IMR-90 (cell line): ENCODE results near the gene TMEM130. TPM values are rescaled to one million over a fixed set of nuclear protein-coding genes. Genes with fewer than 3 reads are reported as not detected.

ENCODE experiments used
- ATAC-seq: fragments of 200-7000 bp; cut with Tn5 transposase; 2 replicates; pipeline ENCODE4 v1.9.1; 2020; ENCODE audit warnings: low read depth, mild to moderate bottlenecking, moderate library complexity
- BruUV-seq: library from RNA; stranded (reverse); fragments of 400-500 nt; replicated peaks from 2 replicates; lab custom pipeline; 2021; lab: Mats Ljungman, UMichigan
- CTCF ChIA-PET: fragments of 300-600 bp; formaldehyde crosslinking; extraction: SDS; loops from one replicate; lab custom pipeline; 2021; ENCODE audit warnings: antibody characterized with exemption; lab: Yijun Ruan, JAX
- POLR2A ChIA-PET: fragments of 300-600 bp; sonication (Branson Sonifier 250); formaldehyde crosslinking; loops from one replicate; lab custom pipeline; 2022; ENCODE audit warnings: antibody characterized with exemption; ENCODE audit not compliant: unreplicated experiment; lab: Charles Lee
- DNase-seq: peaks from one replicate; pipeline ENCODE4 v3.0.0; 2013
- H2AFZ ChIP-seq: replicated peaks from 2 replicates; pipeline ENCODE3; 2013; ENCODE audit warnings: low read length, mild to moderate bottlenecking; ENCODE audit not compliant: poor library complexity
- H2AK5ac ChIP-seq: 2 replicates; pipeline ENCODE4 v1.6.1; 2013; ENCODE audit warnings: low read depth, low read length, inconsistent platforms
- H2AK9ac ChIP-seq: replicated peaks from 2 replicates; pipeline ENCODE3; 2013; ENCODE audit warnings: mild to moderate bottlenecking, low read depth, low read length, moderate library complexity; ENCODE audit not compliant: poor library complexity
- H2BK120ac ChIP-seq: 2 replicates; pipeline ENCODE4 v1.6.1; 2013; ENCODE audit warnings: low read depth, low read length, inconsistent platforms
- H2BK15ac ChIP-seq: 3 replicates; pipeline ENCODE4 v1.6.1; 2013; ENCODE audit warnings: low read depth, low read length, inconsistent platforms
- H2BK20ac ChIP-seq: 2 replicates; pipeline ENCODE4 v1.6.1; 2013; ENCODE audit warnings: low read depth, mild to moderate bottlenecking, inconsistent platforms, low read length, moderate library complexity
- H2BK5ac ChIP-seq: 2 replicates; pipeline ENCODE4 v1.6.1; 2013; ENCODE audit warnings: mild to moderate bottlenecking, low read depth, low read length, inconsistent platforms; ENCODE audit not compliant: poor library complexity, severe bottlenecking
- H3K14ac ChIP-seq: replicated peaks from 2 replicates; pipeline ENCODE4 v1.6.1; 2013; ENCODE audit warnings: low read depth, low read length, inconsistent platforms
- H3K18ac ChIP-seq: 2 replicates; pipeline ENCODE4 v1.6.1; 2013; ENCODE audit warnings: low read depth, low read length, control low read depth
- H3K23ac ChIP-seq: 2 replicates; pipeline ENCODE4 v1.6.1; 2013; ENCODE audit warnings: low read depth, low read length, inconsistent platforms
- H3K27ac ChIP-seq: 2 replicates; pipeline ENCODE4 v1.5.1; 2013; ENCODE audit warnings: mild to moderate bottlenecking, control low read depth, low read length; ENCODE audit not compliant: insufficient read depth
- H3K27me3 ChIP-seq: 2 replicates; pipeline ENCODE4 v1.6.1; 2013; ENCODE audit warnings: low read length; ENCODE audit not compliant: control insufficient read depth, insufficient read depth
- H3K36me3 ChIP-seq: 2 replicates; pipeline ENCODE4 v1.6.1; 2013; ENCODE audit warnings: low read length, mixed read lengths; ENCODE audit not compliant: control insufficient read depth, insufficient read depth
- H3K4ac ChIP-seq: 2 replicates; pipeline ENCODE4 v1.6.1; 2013; ENCODE audit warnings: low read depth, low read length, inconsistent platforms
- H3K4me1 ChIP-seq: 2 replicates; pipeline ENCODE4 v1.6.1; 2013; ENCODE audit warnings: low read length, mixed read lengths; ENCODE audit not compliant: control insufficient read depth, insufficient read depth
- H3K4me2 ChIP-seq: 2 replicates; pipeline ENCODE4 v1.6.1; 2013; ENCODE audit warnings: low read depth, mild to moderate bottlenecking, control low read depth, low read length, moderate library complexity
- H3K4me3 ChIP-seq: 2 replicates; pipeline ENCODE4 v1.5.1; 2013; ENCODE audit warnings: low read depth, mild to moderate bottlenecking, control low read depth, low read length, moderate library complexity; ENCODE audit not compliant: insufficient read depth
- H3K56ac ChIP-seq: 2 replicates; pipeline ENCODE4 v1.6.1; 2013; ENCODE audit warnings: low read length, inconsistent platforms; ENCODE audit not compliant: insufficient read depth; ENCODE audit errors: extremely low read depth
- H3K79me1 ChIP-seq, 2 experiments: 2 replicates each; pipeline ENCODE4 v1.6.1; 2013; ENCODE audit warnings: low read length in 2 of 2, inconsistent platforms in 1 of 2, low read depth in 1 of 2
- H3K9ac ChIP-seq: 2 replicates; pipeline ENCODE4 v1.6.1; 2013; ENCODE audit warnings: low read depth, low read length, control low read depth
- H3K9me1 ChIP-seq: 2 replicates; pipeline ENCODE4 v1.6.1; 2013; ENCODE audit warnings: low read length, inconsistent platforms; ENCODE audit not compliant: insufficient read depth
- H3K9me3 ChIP-seq: 2 replicates; pipeline ENCODE4 v1.6.1; 2013; ENCODE audit warnings: low read length; ENCODE audit not compliant: control insufficient read depth, insufficient read depth
- H4K20me1 ChIP-seq: 2 replicates; pipeline ENCODE4 v1.6.1; 2013; ENCODE audit warnings: low read length, inconsistent platforms; ENCODE audit not compliant: insufficient read depth
- H4K5ac ChIP-seq: 2 replicates; pipeline ENCODE4 v1.6.1; 2013; ENCODE audit warnings: mild to moderate bottlenecking, low read depth, low read length, control low read depth
- H4K8ac ChIP-seq, 2 experiments: 2 replicates each; pipeline ENCODE4 v1.6.1; 2013; ENCODE audit warnings: low read depth in 2 of 2, low read length in 2 of 2, control low read depth in 1 of 2, inconsistent platforms in 1 of 2
- H4K91ac ChIP-seq: 2 replicates; pipeline ENCODE4 v1.6.1; 2013; ENCODE audit warnings: low read depth, low read length, inconsistent platforms; ENCODE audit not compliant: insufficient read depth
- BHLHE40 ChIP-seq: fragments of 150-350 bp; IDR thresholded peaks from 2 replicates; pipeline ENCODE4 v1.6.1; 2016; ENCODE audit warnings: mild to moderate bottlenecking, low read depth, low read length
- CEBPB ChIP-seq: IDR thresholded peaks from 2 replicates; pipeline ENCODE4 v1.6.1; 2012; ENCODE audit warnings: low read depth, low read length, improper control_type of control experiment
- CHD1 ChIP-seq: IDR thresholded peaks from 2 replicates; pipeline ENCODE4 v1.6.1; 2012; ENCODE audit warnings: low read depth, low read length, improper control_type of control experiment
- ELK1 ChIP-seq: fragments of 150-350 bp; IDR thresholded peaks from 2 replicates; pipeline ENCODE4 v1.6.1; 2016; ENCODE audit warnings: low read depth, mild to moderate bottlenecking, low read length, moderate library complexity, borderline replicate concordance
- FOS ChIP-seq: fragments of 150-350 bp; IDR thresholded peaks from 2 replicates; pipeline ENCODE4 v1.6.1; 2016; ENCODE audit warnings: low read depth, low read length
- MAFK ChIP-seq: IDR thresholded peaks from 2 replicates; pipeline ENCODE4 v1.6.1; 2012; ENCODE audit warnings: low read depth, low read length, improper control_type of control experiment
- MAZ ChIP-seq: IDR thresholded peaks from 2 replicates; pipeline ENCODE4 v1.6.1; 2012; ENCODE audit warnings: low read depth, mild to moderate bottlenecking, low read length, improper control_type of control experiment, moderate library complexity, borderline replicate concordance
- MXI1 ChIP-seq: IDR thresholded peaks from 2 replicates; pipeline ENCODE4 v1.6.1; 2012; ENCODE audit warnings: low read depth, mild to moderate bottlenecking, low read length, moderate library complexity, borderline replicate concordance
- NFE2L2 ChIP-seq: fragments of 150-350 bp; IDR thresholded peaks from 2 replicates; pipeline ENCODE4 v1.6.1; 2016; ENCODE audit warnings: low read depth, mild to moderate bottlenecking, low read length
- POLR2A ChIP-seq: IDR thresholded peaks from 2 replicates; pipeline ENCODE4 v1.6.1; 2012; ENCODE audit warnings: mild to moderate bottlenecking, low read depth, low read length
- RAD21 ChIP-seq: IDR thresholded peaks from 2 replicates; pipeline ENCODE4 v1.6.1; 2012; ENCODE audit warnings: low read length, improper control_type of control experiment
- RFX5 ChIP-seq: IDR thresholded peaks from 2 replicates; pipeline ENCODE4 v1.8.0; 2012; ENCODE audit warnings: low read depth, mild to moderate bottlenecking, low read length, moderate library complexity
- WGBS, 2 experiments: methylation state at CpG; one replicate each; pipeline versions ENCODE4 v1.1.5 to v1.1.7; 2013; ENCODE audit warnings: missing lambda C conversion rate in 2 of 2; ENCODE audit not compliant: insufficient read length in 1 of 2; ENCODE audit errors: extremely low coverage in 2 of 2; 5-methylcytosine and 5-hydroxymethylcytosine counted together
- dilution Hi-C: fragments of 300-500 bp; cut with HindIII; formaldehyde crosslinking; loops from one replicate; pipeline ENCODE4 v1.14.3; 2018; ENCODE audit warnings: low sequenced_read_pairs; ENCODE audit not compliant: unreplicated experiment
- in situ Hi-C: fragments of 300-500 bp; cut with MboI; formaldehyde crosslinking; loops from 3 replicates; pipeline ENCODE4 v1.14.3; 2019; ENCODE audit warnings: low sequenced_read_pairs, inconsistent platforms, mixed read lengths
- intact Hi-C: fragments of 100-400 bp; cut with micrococcal nuclease; formaldehyde crosslinking; loops from 2 replicates; pipeline ENCODE4 v1.10.0; 2022
- polyA plus RNA-seq, 3 experiments: library from polyadenylated mRNA; depleted of rRNA; stranded (reverse); fragments of >200 nt; gene quantifications; 2 replicates each; pipeline ENCODE4 v1.2.3, GENCODE V29; 2012; ENCODE audit warnings: low replicate concordance in 1 of 3
- total RNA-seq: library from RNA; depleted of rRNA; stranded (reverse); fragments of >200 nt; gene quantifications from 2 replicates; pipeline ENCODE4 v1.2.3, GENCODE V29; 2012
- TF ChIP-seq, protein P1 (sequence below): conservative IDR thresholded peaks from 2 replicates; pipeline ENCODE4 v1.5.1; 2012; ENCODE audit warnings: mild to moderate bottlenecking, low read depth, low read length, improper control_type of control experiment
- TF ChIP-seq, protein P2 (sequence below): fragments of 150-350 bp; IDR thresholded peaks from 2 replicates; pipeline ENCODE4 v1.6.1; 2017; ENCODE audit warnings: mild to moderate bottlenecking, antibody characterized with exemption, low read length, low read depth

The TMEM130 gene
- total and polyA plus RNA-seq, 2 of the 4 experiments (the other 2 are of a cell fraction) = 1.1 to 14.8 TPM

- Histone ChIP-seq H3K4me3 (no peak overlapping the region), H3K27me3 (no peaks in the 10 kb centered on the region), H2BK15ac (no peak overlapping the region), H3K9me1 (no peaks in the 10 kb centered on the region), H3K27ac (no peak overlapping the region), H4K20me1 (no peaks in the 10 kb centered on the region), H2BK5ac (no peak overlapping the region), H4K8ac (no peak overlapping the region), H2BK20ac (no peak overlapping the region), H3K9ac (no peak overlapping the region), H4K91ac (no peak overlapping the region), H3K18ac (no peak overlapping the region), H2AK9ac (no peak overlapping the region), H3K4me1 (no peaks in the 10 kb centered on the region), H3K9me3 (peaks cover 2% of the 10 kb centered on the region), H2AK5ac (no peak overlapping the region), H3K14ac (no peak overlapping the region), H2AFZ (no peak overlapping the region), H3K56ac (no peak overlapping the region), H3K23ac (no peak overlapping the region), H3K4ac (no peak overlapping the region), H3K4me2 (no peak overlapping the region), H4K5ac (no peak overlapping the region), H3K36me3 (no peaks in the 10 kb centered on the region), H3K79me1 (no peaks in the 10 kb centered on the region), H2BK120ac (no peak overlapping the region)
- intact Hi-C loops (no loop called here), in situ Hi-C loops (no loop called here), dilution Hi-C loops (no loop called here)
- POLR2A ChIA-PET = no interaction called here
- DNase-seq (no peak), ATAC-seq (no peak)
- TF ChIP-seq BHLHE40 = no peak
- no peak for TF ChIP-seq MXI1
- no peak for TF ChIP-seq FOS
- TF ChIP-seq, protein P1, sequence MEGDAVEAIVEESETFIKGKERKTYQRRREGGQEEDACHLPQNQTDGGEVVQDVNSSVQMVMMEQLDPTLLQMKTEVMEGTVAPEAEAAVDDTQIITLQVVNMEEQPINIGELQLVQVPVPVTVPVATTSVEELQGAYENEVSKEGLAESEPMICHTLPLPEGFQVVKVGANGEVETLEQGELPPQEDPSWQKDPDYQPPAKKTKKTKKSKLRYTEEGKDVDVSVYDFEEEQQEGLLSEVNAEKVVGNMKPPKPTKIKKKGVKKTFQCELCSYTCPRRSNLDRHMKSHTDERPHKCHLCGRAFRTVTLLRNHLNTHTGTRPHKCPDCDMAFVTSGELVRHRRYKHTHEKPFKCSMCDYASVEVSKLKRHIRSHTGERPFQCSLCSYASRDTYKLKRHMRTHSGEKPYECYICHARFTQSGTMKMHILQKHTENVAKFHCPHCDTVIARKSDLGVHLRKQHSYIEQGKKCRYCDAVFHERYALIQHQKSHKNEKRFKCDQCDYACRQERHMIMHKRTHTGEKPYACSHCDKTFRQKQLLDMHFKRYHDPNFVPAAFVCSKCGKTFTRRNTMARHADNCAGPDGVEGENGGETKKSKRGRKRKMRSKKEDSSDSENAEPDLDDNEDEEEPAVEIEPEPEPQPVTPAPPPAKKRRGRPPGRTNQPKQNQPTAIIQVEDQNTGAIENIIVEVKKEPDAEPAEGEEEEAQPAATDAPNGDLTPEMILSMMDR = no peak
- no peak for TF ChIP-seq CEBPB
- TF ChIP-seq, protein P2, sequence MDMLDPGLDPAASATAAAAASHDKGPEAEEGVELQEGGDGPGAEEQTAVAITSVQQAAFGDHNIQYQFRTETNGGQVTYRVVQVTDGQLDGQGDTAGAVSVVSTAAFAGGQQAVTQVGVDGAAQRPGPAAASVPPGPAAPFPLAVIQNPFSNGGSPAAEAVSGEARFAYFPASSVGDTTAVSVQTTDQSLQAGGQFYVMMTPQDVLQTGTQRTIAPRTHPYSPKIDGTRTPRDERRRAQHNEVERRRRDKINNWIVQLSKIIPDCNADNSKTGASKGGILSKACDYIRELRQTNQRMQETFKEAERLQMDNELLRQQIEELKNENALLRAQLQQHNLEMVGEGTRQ = no peak
- no peak for TF ChIP-seq MAZ
- TF ChIP-seq POLR2A = no peak
- TF ChIP-seq CHD1 = no peak
- TF ChIP-seq RFX5 = no peak
- no peak for TF ChIP-seq ELK1
- no peak for TF ChIP-seq MAFK
- TF ChIP-seq NFE2L2 = no peak
- no peak for TF ChIP-seq RAD21
- BruUV-seq = no TSS peak
- CTCF ChIA-PET = no interaction called here
- 7% methylated on average over 3 of the region's 9 CpGs; no CpG with 5 or more reads in 1 of the 2 experiments for WGBS, 2 experiments
Measured at GRCh38 chr7:98810153-98810802, 59.5 kb downstream of the TMEM130 start.
